Activated T-cell treated with anti-CD3 and anti-CD28 coated beads for 24 hours (primary cell): ENCODE measurements around the gene CACNA2D3.

Source experiments
- DNase-seq: peaks from one replicate; pipeline ENCODE4 v3.0.0-alpha.2; 2020; ENCODE audit warnings: low read depth

Gene CACNA2D3

DNA sequence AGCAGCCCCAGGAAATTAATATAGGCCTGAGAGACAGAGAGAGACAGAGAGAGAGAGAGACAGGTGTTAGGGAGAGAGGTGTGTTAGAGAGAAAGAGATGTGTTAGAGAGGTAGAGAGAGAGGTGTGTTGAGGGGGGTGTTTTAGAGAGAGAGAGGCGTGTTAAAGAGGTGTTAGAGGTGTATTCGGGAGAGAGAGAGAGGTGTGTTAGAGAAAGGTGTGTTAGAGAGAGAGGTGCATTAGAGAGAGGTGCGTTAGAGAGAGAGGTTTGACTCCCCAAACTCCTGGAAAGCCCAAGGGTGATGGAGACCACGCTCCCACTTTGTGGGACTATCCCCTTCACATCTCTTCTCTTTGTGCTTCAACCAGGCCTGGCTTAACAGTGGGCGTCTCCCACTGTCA lies 95.5 kb downstream of the CACNA2D3 start:
- DNase-seq, result no peak

DNA sequence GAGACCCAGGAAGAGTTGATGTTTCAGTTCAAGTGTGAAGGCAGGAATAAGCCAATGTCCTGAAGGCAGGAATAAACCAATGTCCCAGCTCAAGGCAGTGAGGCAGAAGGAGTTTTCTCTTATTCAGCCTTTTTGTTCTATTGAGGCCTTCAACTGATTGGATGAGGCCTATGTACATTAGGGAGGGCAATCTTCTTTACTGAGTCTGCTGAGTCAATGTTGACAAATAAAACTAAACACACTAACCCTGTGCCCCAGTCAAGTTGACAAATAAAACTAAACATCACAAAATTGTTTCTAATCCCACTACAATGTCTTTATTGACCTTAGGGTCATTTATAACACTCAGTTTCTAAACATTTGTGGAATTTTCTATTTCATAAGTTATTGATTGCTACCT lies 100.0 kb downstream of the CACNA2D3 start:
- no peak for DNase-seq

DNA sequence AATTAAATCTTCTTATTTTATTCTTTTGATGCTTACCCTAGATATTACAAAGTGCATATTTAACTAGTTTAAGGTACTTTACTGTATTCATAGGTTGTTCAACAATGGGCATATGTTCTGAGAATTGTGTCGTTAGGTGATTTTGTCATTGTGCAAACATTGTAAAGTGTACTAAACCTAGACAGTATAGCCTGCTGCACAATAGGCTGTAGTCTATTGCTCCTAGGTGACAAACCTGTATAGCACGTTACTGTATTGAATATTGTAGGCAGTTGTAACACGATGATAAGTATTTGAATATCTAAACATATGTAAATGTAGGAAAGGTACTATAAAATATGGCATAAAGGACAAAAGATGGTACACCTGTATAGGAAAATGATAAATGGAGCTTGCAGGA lies 100.7 kb downstream of the CACNA2D3 start:
- DNase-seq, result no peak

DNA sequence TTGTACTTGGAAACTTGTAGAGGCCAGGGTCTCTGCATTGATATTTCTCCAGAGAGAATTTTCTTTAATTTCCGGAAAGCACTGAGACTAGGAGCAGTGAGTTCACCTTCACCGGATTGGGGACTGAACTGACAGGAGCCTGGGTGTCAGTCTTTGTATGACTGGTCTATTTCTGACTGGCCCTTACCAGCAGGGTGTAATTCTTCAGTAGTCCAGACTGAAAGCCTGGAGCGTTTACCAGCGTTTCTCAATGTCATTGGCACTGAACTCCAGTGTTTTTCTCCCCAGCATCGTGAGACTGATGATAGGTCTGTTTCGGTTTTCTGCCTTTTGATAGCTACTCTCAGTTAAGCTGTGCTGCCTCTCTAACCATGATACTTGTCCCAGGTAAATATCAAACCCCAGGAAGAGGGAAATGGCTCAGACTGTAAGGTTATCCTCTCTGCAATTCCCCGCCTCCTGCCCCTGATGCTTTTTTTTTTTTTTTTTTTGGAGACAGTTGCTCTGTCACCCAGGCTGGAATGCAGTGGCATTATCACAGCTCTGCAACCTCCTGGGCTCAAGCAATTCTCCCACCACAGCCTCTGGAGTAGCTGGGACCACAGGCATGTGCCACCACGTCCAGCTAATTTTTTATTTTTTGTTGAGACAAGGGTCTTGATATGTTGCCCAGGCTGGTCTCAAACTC lies 103.6 kb downstream of the CACNA2D3 start:
- DNase-seq, result no peak

DNA sequence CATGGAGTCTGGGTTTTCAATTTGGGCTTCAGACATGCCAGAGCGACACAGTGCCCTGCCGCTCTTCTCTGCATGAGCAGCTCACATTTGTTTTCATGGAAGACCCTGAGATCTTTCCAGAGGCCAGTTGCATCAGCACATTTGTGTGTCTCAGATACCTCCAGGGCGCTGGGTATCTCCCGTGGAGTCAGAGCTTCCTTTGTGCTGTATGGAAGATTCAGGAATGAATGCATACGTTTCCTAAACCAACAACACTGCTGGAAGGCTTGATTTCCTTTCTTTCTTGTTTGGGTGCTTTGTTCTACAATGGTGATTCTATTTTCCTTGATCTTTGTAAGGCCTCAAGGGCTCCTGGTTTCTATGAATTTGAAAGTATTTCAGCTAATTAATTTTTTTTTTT lies 106.5 kb downstream of the CACNA2D3 start:
- DNase-seq, result no peak

DNA sequence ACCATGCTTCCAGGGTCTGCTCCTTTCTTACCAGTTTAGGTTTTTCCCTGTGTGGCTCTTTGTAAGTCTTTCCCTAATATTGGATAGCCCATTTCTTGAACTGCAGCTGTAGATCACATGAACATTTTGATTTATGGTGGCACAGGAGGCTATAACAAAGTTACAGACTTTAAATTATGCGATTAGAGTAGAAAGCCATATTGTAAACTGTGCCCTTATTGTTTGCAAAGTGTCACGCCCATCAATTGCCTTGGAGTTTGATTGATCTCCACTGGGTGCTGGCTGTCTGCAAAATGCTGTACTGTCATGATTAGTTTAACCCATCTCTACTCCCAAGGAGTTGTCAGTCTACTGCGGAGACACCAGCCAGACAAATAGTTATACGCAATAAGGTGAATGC lies 110.3 kb downstream of the CACNA2D3 start:
- no peak for DNase-seq

DNA sequence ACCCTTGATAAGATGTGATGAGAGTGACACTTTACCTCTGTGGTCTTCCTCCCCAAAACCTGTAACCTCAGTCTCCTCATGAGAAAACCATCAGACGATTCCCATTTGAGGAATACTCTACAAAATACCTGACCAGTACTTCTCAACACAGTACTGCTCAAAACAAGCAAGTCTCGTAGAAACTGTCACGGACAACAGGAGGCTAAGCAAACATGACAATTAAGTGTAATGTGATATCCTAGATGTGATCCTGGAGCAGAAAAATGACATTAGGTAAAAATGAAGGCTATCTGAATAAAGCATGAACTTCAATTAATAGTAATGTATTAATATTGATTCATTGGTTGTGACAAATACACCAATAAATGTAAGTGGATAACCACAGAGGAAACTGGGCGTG lies 113.6 kb downstream of the CACNA2D3 start:
- no peak for DNase-seq

DNA sequence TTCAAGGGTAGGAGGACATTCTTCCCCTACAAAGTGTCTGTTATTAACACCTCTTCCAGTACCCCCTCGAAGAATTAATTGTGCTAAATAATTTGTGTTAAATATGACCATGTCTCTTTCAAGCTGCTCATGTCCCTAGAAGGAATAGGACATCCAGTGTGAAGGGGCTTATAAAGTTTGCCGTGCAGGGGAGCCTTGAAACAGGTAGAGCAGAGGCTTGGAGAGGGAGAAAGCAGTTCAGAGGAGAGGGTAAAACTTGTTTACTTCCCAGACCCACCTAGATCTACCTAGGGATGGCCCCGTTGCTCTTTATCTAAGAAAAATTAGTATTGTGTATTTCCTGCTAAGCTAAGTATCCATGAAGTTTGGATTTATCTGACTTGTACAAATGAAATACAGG lies 114.8 kb downstream of the CACNA2D3 start:
- DNase-seq, result no peak

DNA sequence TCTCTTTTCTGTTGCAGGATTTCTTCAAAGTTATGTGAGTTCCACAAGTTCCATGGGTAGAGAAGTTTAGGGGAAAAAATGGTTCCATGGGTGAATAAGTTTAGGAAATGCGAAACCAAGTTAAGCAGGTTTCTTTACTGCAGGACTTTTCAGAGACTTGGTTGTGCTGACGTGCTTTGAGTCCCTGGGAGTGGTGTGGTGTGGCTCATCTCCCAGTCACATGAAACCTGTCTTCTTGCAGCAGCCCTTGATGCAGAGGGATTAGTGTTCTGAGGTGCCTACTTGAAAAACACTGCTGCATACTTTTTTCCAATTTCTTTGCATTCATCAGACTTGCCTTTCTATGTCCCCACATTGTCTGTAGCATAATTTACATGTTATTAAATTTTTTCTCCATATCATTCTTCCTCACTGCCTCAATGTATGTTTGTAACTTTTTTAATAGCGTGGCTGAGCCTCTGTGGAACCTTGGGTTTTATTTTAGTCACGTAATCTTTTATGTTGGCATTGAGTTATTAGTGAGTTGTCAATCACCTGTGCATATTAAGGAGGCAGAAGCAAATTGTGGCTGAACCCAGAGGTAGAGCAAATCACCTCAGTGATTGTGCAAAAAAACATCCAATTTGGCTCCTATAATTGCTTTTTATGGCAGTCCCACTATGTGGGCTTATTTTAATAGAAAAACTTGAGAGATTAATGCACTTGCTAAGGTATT lies 115.6 kb downstream of the CACNA2D3 start:
- no peak for DNase-seq

DNA sequence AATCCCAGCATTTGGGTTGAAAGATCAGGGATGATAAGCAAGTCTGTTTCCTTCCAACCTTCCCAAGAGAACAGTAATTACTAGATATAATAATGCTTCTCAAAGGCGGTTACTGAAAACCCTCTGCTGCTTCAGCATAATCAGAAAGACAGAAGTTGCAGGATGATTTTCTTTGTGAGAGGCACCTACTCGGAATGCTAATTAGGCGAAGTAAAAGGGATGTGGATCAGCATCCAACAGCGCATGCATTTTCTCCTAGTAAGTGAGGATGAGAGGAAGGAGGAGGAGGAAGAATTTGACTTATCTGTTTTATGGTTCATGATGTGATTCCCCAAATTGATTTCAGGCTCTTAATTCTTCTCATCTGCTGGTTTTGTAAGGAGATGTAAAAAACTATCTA lies 118.0 kb downstream of the CACNA2D3 start:
- no peak for DNase-seq

DNA sequence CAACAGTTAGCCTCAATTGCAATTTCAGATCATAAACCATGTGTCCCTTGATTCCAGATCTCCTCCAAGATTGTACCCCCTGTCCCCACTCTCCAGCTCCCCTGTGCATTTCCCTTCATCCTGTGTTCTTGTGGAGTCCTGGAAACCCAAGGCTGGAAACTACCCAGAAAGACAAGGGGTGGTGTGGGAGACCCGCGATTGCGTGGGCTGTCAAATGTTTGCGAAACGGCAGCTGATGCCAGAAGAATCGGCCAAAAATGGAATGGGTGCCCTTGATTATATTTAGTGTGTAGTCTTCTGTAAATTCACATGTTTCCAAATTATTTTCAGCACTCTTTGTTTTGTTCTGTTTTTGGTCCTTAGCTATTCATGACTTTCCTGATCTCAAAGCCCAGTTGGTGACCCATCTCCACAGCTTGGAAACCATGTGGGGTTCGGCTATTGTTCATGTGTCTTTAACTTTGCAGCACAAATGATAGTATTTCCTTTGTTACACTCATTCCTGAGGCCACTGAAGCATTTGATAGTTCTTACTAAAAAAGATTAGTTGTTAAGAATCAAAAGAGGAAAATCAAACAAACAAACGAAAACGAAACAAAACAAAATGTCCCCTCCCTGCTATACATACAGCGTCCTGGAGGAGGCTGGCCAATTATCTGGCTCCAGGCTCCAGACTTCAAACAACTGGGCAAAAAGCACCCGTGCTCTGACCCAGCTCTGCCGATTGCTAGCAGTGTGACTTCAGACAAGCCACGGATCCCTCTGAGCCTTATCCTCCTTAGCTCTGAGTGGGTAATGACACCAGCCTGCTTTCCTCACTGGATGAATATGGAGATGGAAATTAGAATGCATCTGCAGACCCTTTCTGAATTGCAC lies 120.9 kb downstream of the CACNA2D3 start:
- DNase-seq, result no peak

DNA sequence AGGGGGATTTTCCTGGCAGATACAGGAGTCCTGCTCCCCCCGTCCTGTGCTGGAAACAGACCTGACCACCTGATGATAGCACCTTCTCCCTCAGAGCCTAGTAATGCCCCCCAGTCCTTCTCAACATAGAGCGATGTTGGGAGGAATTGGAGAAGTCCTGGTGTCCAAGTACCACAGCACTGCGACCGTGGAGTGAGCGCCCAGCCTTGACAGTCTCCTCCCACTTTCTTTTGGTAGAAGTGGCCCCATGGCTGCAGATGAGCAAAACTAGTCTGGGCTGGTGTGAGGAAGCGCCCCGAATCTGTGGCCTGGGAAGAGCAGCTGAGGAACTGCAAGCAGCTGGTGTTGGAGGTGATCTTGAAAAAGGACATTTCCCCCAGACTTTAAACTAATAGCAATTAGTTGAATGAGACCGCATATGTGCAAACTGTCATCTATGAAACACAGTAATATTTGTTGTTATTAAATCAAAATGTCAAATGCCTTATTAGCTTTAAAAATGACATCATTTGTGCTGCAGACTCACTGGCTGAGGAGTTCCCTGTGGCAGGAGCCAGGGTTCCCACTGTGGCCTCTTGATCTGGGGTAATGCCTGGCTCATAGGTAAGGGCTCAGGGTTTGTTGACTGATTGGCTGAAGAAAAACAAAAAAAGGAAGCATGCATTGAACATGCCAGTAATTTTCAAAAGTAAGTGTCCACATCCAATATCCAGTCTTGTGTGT lies 121.8 kb downstream of the CACNA2D3 start:
- DNase-seq, result no peak

DNA sequence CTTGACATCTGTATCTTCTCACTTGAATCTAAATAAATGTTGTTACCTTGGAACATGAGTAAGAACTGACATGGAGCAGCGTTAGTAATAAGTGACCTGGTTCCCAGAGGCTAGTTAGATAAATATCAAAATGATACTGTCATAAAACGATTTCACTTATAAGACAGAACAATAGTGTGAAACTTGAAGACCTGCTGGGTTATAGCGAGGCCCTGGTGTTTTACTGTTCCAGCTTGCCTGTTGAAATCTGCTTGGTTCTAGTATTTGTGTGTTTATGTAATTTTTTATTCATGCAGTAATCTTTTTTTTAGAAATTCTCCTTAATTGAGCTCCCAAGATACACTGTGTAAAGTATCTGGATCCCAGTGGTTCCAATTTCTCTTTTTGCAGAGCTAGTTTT lies 129.4 kb downstream of the CACNA2D3 start:
- no peak for DNase-seq

DNA sequence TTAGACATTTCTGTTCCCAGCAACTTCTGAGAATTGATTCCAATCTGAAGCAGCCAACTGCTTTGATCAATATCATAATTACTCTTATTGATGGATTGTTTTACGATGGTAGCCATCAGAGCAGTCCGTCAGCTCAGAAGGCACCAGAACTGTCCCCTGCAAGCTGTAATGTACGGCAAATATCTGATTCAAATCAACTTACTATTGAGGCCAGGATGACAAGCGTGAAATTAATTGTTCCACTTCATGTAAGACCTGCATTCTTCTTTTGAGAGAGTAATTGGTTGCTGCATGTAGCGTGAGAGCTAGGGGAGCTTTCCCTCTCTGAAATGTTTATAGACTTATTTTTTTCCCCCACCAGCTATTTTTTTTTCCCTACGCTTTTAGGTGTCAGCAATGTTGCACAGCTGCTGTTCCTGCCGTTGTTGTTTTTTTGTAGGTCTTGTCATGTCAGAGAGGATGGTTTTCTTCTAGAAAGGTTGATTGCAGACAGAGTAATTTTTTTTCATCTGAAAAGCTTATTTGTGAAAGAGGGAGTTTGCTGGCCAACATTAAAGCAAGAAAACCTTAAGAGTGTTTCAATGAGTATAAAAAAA lies 134.9 kb downstream of the CACNA2D3 start:
- no peak for DNase-seq

DNA sequence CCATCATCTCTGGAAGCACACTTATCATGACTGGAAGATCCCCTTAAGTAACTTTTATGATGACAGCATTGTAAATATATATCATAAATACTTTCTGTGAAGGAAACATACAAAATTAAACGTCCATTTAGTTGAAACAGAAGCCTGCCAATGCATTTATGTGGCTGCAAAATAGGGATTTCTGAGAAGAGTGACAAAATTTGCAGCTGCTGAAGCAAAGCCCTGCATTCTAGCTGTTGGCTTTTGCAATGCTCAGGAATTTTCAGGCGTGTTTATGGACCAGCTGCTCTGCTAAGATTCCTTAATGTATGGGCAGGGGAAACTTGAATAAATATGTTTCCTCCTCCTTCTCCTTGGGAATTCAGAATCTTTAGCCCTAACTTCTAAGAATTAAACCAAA lies 137.3 kb downstream of the CACNA2D3 start:
- DNase-seq, result no peak

DNA sequence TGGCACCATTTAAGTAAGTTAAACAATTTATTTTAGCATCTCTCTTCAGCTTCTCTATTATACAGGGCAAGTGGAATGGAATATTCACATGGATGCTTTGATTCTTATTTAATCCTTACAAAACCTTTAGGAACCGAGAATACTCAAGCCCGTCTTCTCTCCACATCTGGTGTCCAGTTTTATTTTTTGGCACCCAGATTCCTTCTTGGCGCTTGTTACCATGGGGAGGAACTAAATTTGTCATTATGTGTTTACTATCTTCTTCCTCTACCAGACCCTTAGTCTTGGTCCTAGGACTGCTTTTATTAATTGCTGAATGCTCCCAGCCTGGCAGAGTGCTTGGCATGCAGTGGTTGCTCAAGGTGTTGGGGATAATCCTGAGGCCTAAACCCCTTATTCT lies 138.8 kb downstream of the CACNA2D3 start:
- no peak for DNase-seq

DNA sequence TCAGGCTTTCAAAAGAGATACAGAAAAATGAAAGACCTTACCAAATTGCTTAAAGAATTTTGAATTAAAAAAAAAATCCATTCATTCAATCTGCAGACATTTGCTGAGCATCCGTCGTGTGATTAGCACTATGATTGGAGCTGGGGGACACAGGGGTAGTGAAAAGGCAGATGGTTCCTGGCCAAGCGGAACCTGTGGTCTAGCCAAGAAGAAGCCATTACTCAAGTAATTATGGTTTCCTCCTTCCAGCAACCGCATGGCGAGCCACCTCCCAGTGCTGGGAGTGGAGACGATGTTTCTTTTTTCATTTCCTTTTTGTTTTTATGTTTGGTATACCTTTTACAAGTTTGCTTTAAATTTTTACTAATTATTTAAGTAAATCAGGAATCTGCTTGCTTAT lies 140.2 kb downstream of the CACNA2D3 start:
- DNase-seq, result no peak

DNA sequence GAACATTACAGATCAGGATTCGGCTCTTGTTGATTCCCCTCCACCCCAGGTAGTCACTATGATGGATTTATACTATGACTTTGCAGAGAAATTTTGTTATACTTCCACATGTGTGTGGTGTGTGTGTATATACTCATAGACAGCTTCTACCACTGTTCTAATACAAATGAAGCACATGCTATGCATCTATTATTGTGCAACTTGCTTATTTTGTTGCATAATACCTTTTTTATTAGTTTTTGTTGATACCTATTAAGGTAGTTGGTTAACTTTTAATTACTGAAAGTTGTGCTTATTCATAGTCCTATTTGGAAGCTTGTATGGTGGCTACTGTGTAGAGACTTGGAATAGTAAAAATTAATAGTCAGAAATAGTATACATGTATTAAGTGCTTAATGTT lies 140.6 kb downstream of the CACNA2D3 start:
- no peak for DNase-seq

DNA sequence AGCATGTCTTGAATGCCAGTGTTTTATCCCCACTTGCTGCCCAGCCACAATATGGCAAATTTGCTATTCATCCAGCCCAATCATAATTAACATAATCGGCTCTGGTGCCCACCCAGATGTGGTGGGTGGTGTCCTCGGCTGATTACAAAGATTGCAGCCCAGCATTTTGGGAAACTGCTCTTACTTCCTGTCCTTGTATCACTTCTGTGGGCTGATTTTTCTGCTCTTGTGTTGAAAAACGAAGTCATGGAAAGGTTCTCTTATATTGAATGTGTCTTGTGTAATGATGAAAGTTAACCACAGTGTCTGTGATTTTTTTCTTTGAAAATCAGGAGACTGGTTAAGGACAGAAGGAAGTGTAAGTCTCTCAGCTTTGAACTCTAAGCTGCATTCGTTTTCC lies 141.7 kb downstream of the CACNA2D3 start:
- no peak for DNase-seq

DNA sequence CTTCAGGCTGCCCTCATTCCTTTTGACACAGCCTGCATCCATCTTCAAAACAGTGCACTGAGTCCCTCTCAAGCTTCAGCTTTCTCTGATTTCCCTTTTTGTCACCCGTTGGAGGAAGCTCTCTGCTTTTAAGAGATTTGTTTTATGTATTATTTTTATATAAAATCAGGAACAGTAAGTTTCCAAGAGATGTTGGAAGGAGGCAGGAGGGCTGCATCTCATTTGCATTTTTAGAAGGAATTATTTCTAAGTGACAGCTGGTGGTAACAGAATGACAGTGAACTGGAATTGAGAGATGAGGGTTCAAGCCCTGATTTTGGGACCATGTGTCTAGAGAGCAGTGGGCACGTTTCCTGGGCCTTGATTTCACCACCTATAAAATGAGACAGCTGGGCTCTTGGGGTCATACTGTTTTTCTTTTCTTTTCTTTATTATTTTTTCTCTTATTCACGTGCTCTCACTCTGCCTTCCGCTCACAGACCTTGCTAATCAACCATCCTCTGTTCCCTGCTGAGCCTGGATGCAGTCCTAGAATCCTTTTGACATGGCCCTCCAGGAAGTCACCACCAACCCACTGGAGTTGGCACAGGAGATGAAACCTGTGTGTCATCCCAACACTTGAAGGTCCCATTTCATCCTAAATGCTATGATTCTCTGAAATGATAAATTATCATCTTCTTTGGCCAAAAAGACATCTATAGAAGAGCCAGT lies 148.6 kb downstream of the CACNA2D3 start:
- no peak for DNase-seq

DNA sequence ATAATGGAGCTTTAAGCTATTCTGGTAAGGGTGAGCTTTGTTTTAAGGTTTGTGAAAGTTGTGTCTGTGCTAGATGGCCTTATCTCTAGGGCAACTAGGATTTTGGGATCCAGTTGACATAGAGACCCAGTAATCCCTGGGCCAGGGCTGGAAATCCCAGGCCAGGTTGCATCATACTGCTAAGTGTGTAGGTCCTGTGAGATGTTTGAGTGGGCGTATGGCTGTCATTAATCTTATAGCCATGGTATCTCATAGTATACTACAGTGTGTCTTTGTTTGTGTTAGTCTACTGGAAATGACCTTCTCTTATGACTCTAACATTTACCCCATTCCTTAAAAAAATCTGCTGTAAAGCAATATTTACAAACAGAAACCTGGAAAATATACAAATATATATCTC lies 151.4 kb downstream of the CACNA2D3 start:
- DNase-seq, result no peak
